Keratinocyte (primary cell): Measurements from ENCODE around the gene TOB2. TPM values are rescaled to one million over a fixed set of nuclear protein-coding genes. Genes with fewer than 3 reads are reported as not detected.
A peak's percentile ranks its signal among the peaks of the same experiment; 100 is the strongest.

ENCODE experiments used
- DNase-seq: peaks from one replicate; pipeline ENCODE4 v3.0.0-alpha.2; 2011; ENCODE audit warnings: low read depth, missing footprints, low spot score
- FAIRE-seq: peaks from 2 replicates; lab custom pipeline; 2011; peaks lifted over from hg19 to GRCh38; lab: Jason Lieb, UNC
- H2AFZ ChIP-seq: 2 replicates; pipeline ENCODE4 v1.6.0; 2012; ENCODE audit warnings: low read length, control low read depth, inconsistent platforms; ENCODE audit not compliant: control insufficient read depth
- H3K27ac ChIP-seq: 2 replicates; pipeline ENCODE4 v1.5.1; 2011; ENCODE audit warnings: low read length; ENCODE audit not compliant: control insufficient read depth, insufficient read depth
- H3K27me3 ChIP-seq: 3 replicates; pipeline ENCODE4 v1.6.0; 2011; ENCODE audit warnings: low read length; ENCODE audit not compliant: control insufficient read depth, insufficient read depth; ENCODE audit errors: extremely low read depth
- H3K36me3 ChIP-seq, 2 experiments: 2 replicates in 1 of 2; 3 replicates in 1 of 2; pipeline ENCODE4 v1.5.1; 2011; ENCODE audit warnings: low read length in 2 of 2, mild to moderate bottlenecking in 1 of 2; ENCODE audit not compliant: control insufficient read depth in 2 of 2, insufficient read depth in 2 of 2; ENCODE audit errors: extremely low read depth in 1 of 2
- H3K4me1 ChIP-seq: 3 replicates; pipeline ENCODE4 v1.5.1; 2011; ENCODE audit warnings: low read length; ENCODE audit not compliant: control insufficient read depth, insufficient read depth; ENCODE audit errors: extremely low read depth
- H3K4me2 ChIP-seq: 3 replicates; pipeline ENCODE4 v1.6.0; 2011; ENCODE audit warnings: low read depth, low read length; ENCODE audit not compliant: control insufficient read depth, insufficient read depth; ENCODE audit errors: extremely low read depth
- H3K4me3 ChIP-seq, 3 experiments: fragments of 200-600 bp in 1 of 3; sonication (generic) in 1 of 3; 2 replicates in 2 of 3; 3 replicates in 1 of 3; pipeline ENCODE4 v1.5.1; 2011 to 2016; ENCODE audit warnings: low read length in 3 of 3, mild to moderate bottlenecking in 3 of 3, control low read depth in 2 of 3, inconsistent platforms in 1 of 3, low read depth in 1 of 3, mixed read lengths in 1 of 3, mixed run types in 1 of 3, moderate library complexity in 1 of 3; ENCODE audit not compliant: control insufficient read depth in 2 of 3, insufficient read depth in 2 of 3; ENCODE audit errors: extremely low read depth in 1 of 3
- H3K79me2 ChIP-seq: 2 replicates; pipeline ENCODE4 v1.6.0; 2012; ENCODE audit warnings: low read length; ENCODE audit not compliant: control insufficient read depth, insufficient read depth
- H3K9ac ChIP-seq: 3 replicates; pipeline ENCODE4 v1.6.0; 2011; ENCODE audit warnings: low read length; ENCODE audit not compliant: control insufficient read depth, insufficient read depth; ENCODE audit errors: extremely low read depth
- H3K9me1 ChIP-seq: 3 replicates; pipeline ENCODE4 v1.6.0; 2011; ENCODE audit warnings: low read length; ENCODE audit not compliant: control insufficient read depth, insufficient read depth; ENCODE audit errors: extremely low read depth
- H3K9me3 ChIP-seq: 2 replicates; pipeline ENCODE4 v1.5.1; 2012; ENCODE audit warnings: low read depth, low read length; ENCODE audit not compliant: control insufficient read depth
- H4K20me1 ChIP-seq: 3 replicates; pipeline ENCODE4 v1.6.0; 2011; ENCODE audit warnings: low read length; ENCODE audit not compliant: control insufficient read depth, insufficient read depth; ENCODE audit errors: extremely low read depth
- EZH2 ChIP-seq: IDR thresholded peaks from one replicate; pipeline ENCODE4 v1.6.1; 2012; ENCODE audit warnings: inconsistent platforms, mild to moderate bottlenecking, low read length, moderate library complexity
- dilution Hi-C: fragments of 300-500 bp; cut with MboI; formaldehyde crosslinking; loops from one replicate; pipeline ENCODE4 v1.7.0; 2020; ENCODE audit warnings: low sequenced_read_pairs; ENCODE audit not compliant: extremely low pct_ligation_motif_present
- polyA plus RNA-seq, 5 experiments: library from polyadenylated mRNA; depleted of rRNA in 3 of 5; stranded (reverse) in 3 of 5; stranded (forward) in 1 of 5; unstranded in 1 of 5; fragments of >200 nt; gene quantifications; 1 replicate in 1 of 5; 2 replicates in 3 of 5; 3 replicates in 1 of 5; pipeline versions ENCODE4 v1.2.1 to v1.2.3, GENCODE V29; 2011 to 2012; ENCODE audit warnings: missing spikeins in 2 of 5, low read depth in 1 of 5, low replicate concordance in 1 of 5
- TF ChIP-seq, protein P1 (sequence below), 3 experiments: IDR thresholded peaks in 1 of 3; conservative IDR thresholded peaks in 1 of 3; optimal IDR thresholded peaks in 1 of 3; 2 replicates in 2 of 3; 3 replicates in 1 of 3; pipeline versions ENCODE3 to v1.5.1; 2011; ENCODE audit warnings: low read length in 3 of 3, mild to moderate bottlenecking in 3 of 3, moderate library complexity in 2 of 3, control low read depth in 1 of 3, inconsistent platforms in 1 of 3; ENCODE audit not compliant: insufficient read depth in 2 of 3; ENCODE audit errors: extremely low read depth in 1 of 3

TOB2 gene
- polyA plus RNA-seq, 1 donor (not counting 4 experiments of a cell fraction or from before 2014, with no cell fraction given): 14.5 TPM

DNA sequence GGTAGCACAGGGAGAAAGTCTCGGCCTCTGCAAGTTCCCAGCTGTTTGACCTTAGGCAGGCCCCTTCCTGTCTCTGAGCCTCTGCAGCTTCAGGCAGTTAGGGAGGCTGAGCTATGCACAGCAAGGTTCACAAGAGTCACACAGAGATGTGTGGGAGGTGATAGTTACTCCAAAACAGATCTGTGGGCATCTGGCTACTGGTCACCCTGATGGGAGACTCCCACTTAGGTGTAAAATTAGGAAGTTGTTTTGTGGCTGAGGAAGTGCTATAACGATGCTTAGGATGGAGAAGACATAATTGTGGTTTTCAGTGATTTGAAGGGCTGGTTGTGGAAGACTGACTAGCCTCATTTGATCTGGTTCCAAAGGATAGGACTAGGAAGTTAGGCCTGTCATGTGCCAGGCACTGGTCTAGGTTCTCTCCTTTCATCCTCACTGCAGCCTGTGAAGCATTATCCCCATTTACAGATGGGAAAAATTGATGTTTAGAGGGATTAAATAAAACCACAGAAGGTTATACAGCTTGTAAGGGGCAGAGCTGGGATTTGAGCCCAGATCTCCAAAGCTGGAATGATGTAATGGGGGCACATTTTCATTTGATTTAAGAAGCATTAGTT lies 35.8 kb upstream of the TOB2 start:
- H3K79me2 ChIP-seq: peaks cover 81% of the 10 kb centered on the region
- peaks cover 1 to 14% of the 10 kb centered on the region in 2 experiments for H3K36me3 ChIP-seq
- DNase-seq (no peak), FAIRE-seq (peak; percentile 32)
- no peak overlapping the region for H3K27ac ChIP-seq
- no peaks in the 10 kb centered on the region for H3K27me3 ChIP-seq
- no peak for TF ChIP-seq EZH2
- TF ChIP-seq, protein P1, sequence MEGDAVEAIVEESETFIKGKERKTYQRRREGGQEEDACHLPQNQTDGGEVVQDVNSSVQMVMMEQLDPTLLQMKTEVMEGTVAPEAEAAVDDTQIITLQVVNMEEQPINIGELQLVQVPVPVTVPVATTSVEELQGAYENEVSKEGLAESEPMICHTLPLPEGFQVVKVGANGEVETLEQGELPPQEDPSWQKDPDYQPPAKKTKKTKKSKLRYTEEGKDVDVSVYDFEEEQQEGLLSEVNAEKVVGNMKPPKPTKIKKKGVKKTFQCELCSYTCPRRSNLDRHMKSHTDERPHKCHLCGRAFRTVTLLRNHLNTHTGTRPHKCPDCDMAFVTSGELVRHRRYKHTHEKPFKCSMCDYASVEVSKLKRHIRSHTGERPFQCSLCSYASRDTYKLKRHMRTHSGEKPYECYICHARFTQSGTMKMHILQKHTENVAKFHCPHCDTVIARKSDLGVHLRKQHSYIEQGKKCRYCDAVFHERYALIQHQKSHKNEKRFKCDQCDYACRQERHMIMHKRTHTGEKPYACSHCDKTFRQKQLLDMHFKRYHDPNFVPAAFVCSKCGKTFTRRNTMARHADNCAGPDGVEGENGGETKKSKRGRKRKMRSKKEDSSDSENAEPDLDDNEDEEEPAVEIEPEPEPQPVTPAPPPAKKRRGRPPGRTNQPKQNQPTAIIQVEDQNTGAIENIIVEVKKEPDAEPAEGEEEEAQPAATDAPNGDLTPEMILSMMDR (optimal IDR thresholded peaks at IDR 0.05 in 1 of 3, IDR thresholded peaks at IDR 0.05 in 1 of 3, conservative IDR thresholded peaks at IDR 0.05 in 1 of 3; ENCODE audit: extremely low read depth in 1 of 3, insufficient read depth in 2 of 3, low read length in 3 of 3): no peak
- peaks cover 2% of the 10 kb centered on the region for H3K9me1 ChIP-seq
- H4K20me1 ChIP-seq: peaks cover 7% of the 10 kb centered on the region
- no peak overlapping the region for H2AFZ ChIP-seq
- no peaks in the 10 kb centered on the region for H3K9me3 ChIP-seq
- peaks cover 7% of the 10 kb centered on the region for H3K4me1 ChIP-seq
- no peak overlapping the region for H3K9ac ChIP-seq
- H3K4me2 ChIP-seq: no peak overlapping the region
- no peak overlapping the region for H3K4me3 ChIP-seq
- dilution Hi-C loops: no loop called here

DNA sequence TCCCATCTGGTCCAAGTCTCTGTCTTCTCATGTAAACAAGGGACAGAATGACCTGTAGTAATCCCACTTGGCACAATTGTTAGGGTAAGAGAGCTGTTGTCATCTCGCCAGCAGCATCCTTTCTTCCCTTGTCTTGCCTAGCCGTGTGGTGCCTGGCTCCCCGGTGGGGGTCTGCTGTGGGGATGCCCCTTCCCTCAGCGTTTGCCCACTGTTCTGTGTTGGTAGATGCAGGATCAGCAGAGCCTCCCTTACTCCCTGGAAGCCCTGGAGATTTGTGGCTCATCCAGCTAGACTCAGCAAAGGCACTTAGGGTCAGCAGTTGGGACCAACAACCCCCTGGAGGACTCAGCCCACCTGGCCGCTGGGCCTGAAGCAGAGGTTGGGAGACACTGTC lies 35.3 kb upstream of the TOB2 start:
- Histone ChIP-seq H3K4me2 (no peak overlapping the region), H3K9me1 (no peaks in the 10 kb centered on the region), H3K36me3 (peaks cover 1 to 11% of the 10 kb centered on the region in 2 experiments), H3K79me2 (peaks cover 78% of the 10 kb centered on the region), H3K4me3 (no peak overlapping the region), H3K4me1 (peaks cover 7% of the 10 kb centered on the region), H3K27ac (no peak overlapping the region), H3K9ac (no peak overlapping the region), H4K20me1 (peaks cover 7% of the 10 kb centered on the region), H3K27me3 (no peaks in the 10 kb centered on the region), H2AFZ (no peak overlapping the region), H3K9me3 (no peaks in the 10 kb centered on the region)
- TF ChIP-seq, protein P1 (optimal IDR thresholded peaks at IDR 0.05 in 1 of 3, IDR thresholded peaks at IDR 0.05 in 1 of 3, conservative IDR thresholded peaks at IDR 0.05 in 1 of 3; ENCODE audit: extremely low read depth in 1 of 3, insufficient read depth in 2 of 3, low read length in 3 of 3): no peak
- TF ChIP-seq EZH2: no peak
- dilution Hi-C loops: no loop called here
- no peak for FAIRE-seq
- DNase-seq: no peak
